Choroid plexus epithelial cell (primary cell): Measurements from ENCODE around the gene TSC22D2.

Experiments used
- DNase-seq: peaks from one replicate; pipeline ENCODE4 v3.0.0-alpha.2; 2010; ENCODE audit warnings: low read depth
- H3K4me3 ChIP-seq: 2 replicates; pipeline ENCODE4 v1.5.1; 2011; ENCODE audit warnings: low read depth, mild to moderate bottlenecking, control low read depth, low read length, moderate library complexity
- CTCF ChIP-seq: conservative IDR thresholded peaks from 2 replicates; pipeline ENCODE4 v1.5.1; 2011; ENCODE audit warnings: low read depth, mild to moderate bottlenecking, control low read depth, inconsistent platforms, low read length, moderate library complexity

TSC22D2 gene

GRCh38 chr3:150407808-150408220 is 284 bp upstream of the TSC22D2 start:
- H3K4me3 ChIP-seq: peak overlapping the region; percentile 95
- DNase-seq: peak; percentile 82
- no peak for TF ChIP-seq CTCF

DNA sequence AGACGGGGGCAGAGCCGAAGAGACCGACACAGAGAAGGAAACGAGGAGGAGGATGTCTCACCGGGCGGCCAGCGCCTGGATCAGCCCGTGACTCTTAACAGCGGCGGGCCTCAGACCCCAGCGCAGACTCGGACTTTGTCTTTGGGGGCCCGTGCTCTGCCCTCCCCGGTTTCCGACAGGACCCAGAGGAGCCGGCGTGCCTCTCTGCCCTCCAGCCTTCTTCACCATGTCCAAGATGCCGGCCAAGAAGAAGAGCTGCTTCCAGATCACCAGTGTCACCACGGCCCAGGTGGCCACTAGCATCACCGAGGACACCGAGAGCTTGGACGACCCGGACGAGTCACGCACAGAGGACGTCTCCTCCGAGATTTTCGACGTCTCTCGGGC is 1.0 kb downstream of the TSC22D2 start:
- DNase-seq: no peak
- peak overlapping the region; percentile 95 for H3K4me3 ChIP-seq
- no peak for TF ChIP-seq CTCF

- peak overlapping the region; percentile 95 for H3K4me3 ChIP-seq
- peak; percentile 76 for DNase-seq
- peak; percentile 54 for TF ChIP-seq CTCF
These were observed 1.6 kb downstream of the TSC22D2 start for GRCh38 chr3:150409512-150410310.

GRCh38 chr3:150410311-150411105 is 2.4 kb downstream of the TSC22D2 start:
- TF ChIP-seq CTCF: no peak
- no peak for DNase-seq
- peak overlapping the region; percentile 95 for H3K4me3 ChIP-seq

DNA sequence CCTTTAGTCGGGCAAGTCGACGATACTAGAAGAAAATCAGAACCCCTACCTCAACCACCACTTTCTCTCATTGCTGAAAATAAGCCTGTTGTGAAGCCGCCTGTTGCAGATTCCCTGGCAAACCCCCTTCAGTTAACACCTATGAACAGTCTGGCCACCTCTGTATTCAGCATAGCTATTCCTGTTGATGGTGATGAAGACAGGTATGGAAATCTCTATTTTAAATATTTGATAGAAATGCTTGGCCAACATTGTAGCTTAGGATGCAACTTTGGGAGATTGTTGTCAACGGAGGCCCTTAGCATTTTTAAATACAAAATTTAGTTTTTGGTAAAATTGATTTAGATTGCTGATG is 3.0 kb downstream of the TSC22D2 start:
- no peak for TF ChIP-seq CTCF
- no peak for DNase-seq
- H3K4me3 ChIP-seq: peak overlapping the region; percentile 95

GRCh38 chr3:150411546-150411945 is 3.4 kb downstream of the TSC22D2 start:
- no peak for DNase-seq
- TF ChIP-seq CTCF: no peak
- peak overlapping the region; percentile 95 for H3K4me3 ChIP-seq
